GM21515 (cell line): ENCODE measurements around the gene IQCF5.
"Not testable (repeated sequence)": the region's sequence is repeated elsewhere in the genome, so short reads cannot be mapped to it uniquely, and the experiment has no call there.

ENCODE experiments used
- ATAC-seq: cut with Tn5 transposase; IDR thresholded peaks from one replicate; pipeline ENCODE4 v1.9.1; 2021; ENCODE audit not compliant: unreplicated experiment

Gene IQCF5

GRCh38 chr3:51875501-51875900, at the start of gene IQCF5:
IQCF5 (minus strand) TSS chr3:51875601; CDS start chr3:51875531, 70 bp downstream.
- ATAC-seq = no peak

- no peak for ATAC-seq
Measured at GRCh38 chr3:51921081-51921578, 45.7 kb upstream of the IQCF5 start.

GRCh38 chr3:51916418-51916817, 41.0 kb upstream of the IQCF5 start:
- ATAC-seq = no peak

GRCh38 chr3:51908026-51908425, 32.6 kb upstream of the IQCF5 start:
- no peak for ATAC-seq

GRCh38 chr3:51904034-51904823, 28.8 kb upstream of the IQCF5 start:
- ATAC-seq = no peak

- ATAC-seq = not testable (repeated sequence)
Measured at GRCh38 chr3:51902361-51902760, 27.0 kb upstream of the IQCF5 start.

- not testable (repeated sequence) for ATAC-seq
Measured at GRCh38 chr3:51900043-51900442, 24.6 kb upstream of the IQCF5 start.

- no peak for ATAC-seq
Measured at GRCh38 chr3:51897391-51897790, 22.0 kb upstream of the IQCF5 start.

GRCh38 chr3:51896607-51897305, 21.4 kb upstream of the IQCF5 start:
- no peak for ATAC-seq

GRCh38 chr3:51894939-51895338, 19.5 kb upstream of the IQCF5 start:
- no peak for ATAC-seq

GRCh38 chr3:51894391-51894790, 19.0 kb upstream of the IQCF5 start:
- no peak for ATAC-seq

- ATAC-seq = no peak
Measured at GRCh38 chr3:51891242-51892039, 16.0 kb upstream of the IQCF5 start.

- no peak for ATAC-seq
Measured at GRCh38 chr3:51888463-51889105, 13.2 kb upstream of the IQCF5 start.

- ATAC-seq = no peak
Measured at GRCh38 chr3:51887620-51888019, 12.2 kb upstream of the IQCF5 start.

- ATAC-seq = no peak
Measured at GRCh38 chr3:51886447-51886846, 11.0 kb upstream of the IQCF5 start.

GRCh38 chr3:51879937-51880336, 4.5 kb upstream of the IQCF5 start:
- no peak for ATAC-seq

GRCh38 chr3:51876186-51876585, 785 bp upstream of the IQCF5 start:
- no peak for ATAC-seq

GRCh38 chr3:51874889-51875288, 512 bp downstream of the IQCF5 start:
- ATAC-seq = no peak

GRCh38 chr3:51874411-51874810, 990 bp downstream of the IQCF5 start:
- ATAC-seq = no peak

GRCh38 chr3:51873876-51874275, 1.5 kb downstream of the IQCF5 start:
- ATAC-seq = no peak

- no peak for ATAC-seq
Measured at GRCh38 chr3:51873253-51873766, 2.1 kb downstream of the IQCF5 start.
